ENCODE data around the gene ENDOG.
"Not testable (repeated sequence)": the region's sequence is repeated elsewhere in the genome, so short reads cannot be mapped to it uniquely, and the experiment has no call there.

Gene ENDOG

DNA sequence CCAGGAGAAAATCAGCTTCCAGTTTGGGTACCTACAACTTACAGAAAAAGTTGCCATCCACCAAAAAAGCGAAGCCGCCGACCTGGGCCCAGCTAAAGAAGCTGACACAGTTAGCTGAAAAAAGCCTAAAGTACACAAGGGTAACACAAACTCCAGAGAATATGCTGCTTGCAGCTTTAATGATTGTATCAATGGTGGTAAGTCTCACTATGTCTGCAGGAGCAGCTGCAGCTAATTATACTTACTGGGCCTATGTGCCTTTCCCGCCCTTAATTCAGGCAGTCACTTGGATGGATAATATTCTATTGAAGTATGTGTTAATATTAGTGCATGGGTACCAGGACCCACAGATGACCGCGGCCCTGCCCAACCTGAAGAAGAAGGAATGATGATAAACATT is 36.2 kb downstream of the ENDOG start:
- not testable (repeated sequence) for H3K9ac ChIP-seq (ENCODE audit: low read length); H3K4me3 ChIP-seq (ENCODE audit: low read length); H3K9me3 ChIP-seq (ENCODE audit: control insufficient read depth, low read depth, low read length); H3K27me3 ChIP-seq (ENCODE audit: control insufficient read depth, insufficient read depth, low read length); H3K27ac ChIP-seq (ENCODE audit: low read length); H3K4me1 ChIP-seq (ENCODE audit: control insufficient read depth, low read depth, low read length); H3K36me3 ChIP-seq (ENCODE audit: control insufficient read depth, low read depth, low read length)

DNA sequence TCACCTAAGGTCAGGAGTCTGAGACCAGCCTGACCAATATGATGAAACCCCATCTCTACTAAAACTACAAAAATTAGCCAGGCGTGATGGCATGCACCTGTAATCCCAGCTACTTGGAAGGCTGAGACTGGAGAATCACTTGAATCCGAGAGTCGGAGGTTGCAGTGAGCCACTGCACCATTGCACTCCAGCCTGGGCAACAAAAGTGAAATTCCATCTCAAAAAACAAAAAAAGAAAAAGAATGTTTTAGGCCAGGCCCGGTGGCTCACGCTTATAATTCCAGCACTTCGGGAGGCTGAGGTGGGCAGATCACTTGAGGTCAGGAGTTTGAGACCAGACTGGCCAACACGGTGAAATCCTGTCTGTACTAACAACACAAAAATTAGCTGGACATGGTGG is 40.2 kb downstream of the ENDOG start:
- not testable (repeated sequence) for H3K9me3 ChIP-seq (ENCODE audit: control insufficient read depth, low read depth, low read length); H3K36me3 ChIP-seq (ENCODE audit: control insufficient read depth, low read depth, low read length); H3K4me1 ChIP-seq (ENCODE audit: control insufficient read depth, low read depth, low read length); H3K9ac ChIP-seq (ENCODE audit: low read length); H3K27me3 ChIP-seq (ENCODE audit: control insufficient read depth, insufficient read depth, low read length); H3K27ac ChIP-seq (ENCODE audit: low read length); H3K4me3 ChIP-seq (ENCODE audit: low read length)

DNA sequence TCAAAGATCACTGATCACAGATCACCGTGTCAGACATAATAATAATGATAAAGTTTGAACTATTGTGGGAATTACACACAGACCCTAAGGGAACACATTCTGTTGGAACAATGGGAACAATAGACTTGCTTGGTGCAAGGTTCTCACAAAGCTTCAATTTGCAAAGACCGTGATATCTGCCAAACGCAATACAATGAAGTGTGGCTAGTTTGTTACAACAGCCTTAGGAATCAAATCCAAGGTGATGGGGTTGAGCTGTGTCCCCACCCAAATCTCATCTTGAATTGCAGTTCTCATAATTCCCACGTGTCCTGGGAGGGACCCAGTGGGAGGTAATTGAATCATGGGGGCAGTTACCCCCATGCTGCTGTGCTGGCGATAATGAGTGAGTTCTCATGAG is 42.6 kb downstream of the ENDOG start:
- Histone ChIP-seq H3K36me3 (ENCODE audit: control insufficient read depth, low read depth, low read length) (no peaks in the 10 kb centered on the region), H3K27ac (ENCODE audit: low read length) (no peak overlapping the region), H3K27me3 (ENCODE audit: control insufficient read depth, insufficient read depth, low read length) (no peaks in the 10 kb centered on the region), H3K4me3 (ENCODE audit: low read length) (no peak overlapping the region), H3K9ac (ENCODE audit: low read length) (no peak overlapping the region), H3K4me1 (ENCODE audit: control insufficient read depth, low read depth, low read length) (no peaks in the 10 kb centered on the region), H3K9me3 (ENCODE audit: control insufficient read depth, low read depth, low read length) (no peaks in the 10 kb centered on the region)

DNA sequence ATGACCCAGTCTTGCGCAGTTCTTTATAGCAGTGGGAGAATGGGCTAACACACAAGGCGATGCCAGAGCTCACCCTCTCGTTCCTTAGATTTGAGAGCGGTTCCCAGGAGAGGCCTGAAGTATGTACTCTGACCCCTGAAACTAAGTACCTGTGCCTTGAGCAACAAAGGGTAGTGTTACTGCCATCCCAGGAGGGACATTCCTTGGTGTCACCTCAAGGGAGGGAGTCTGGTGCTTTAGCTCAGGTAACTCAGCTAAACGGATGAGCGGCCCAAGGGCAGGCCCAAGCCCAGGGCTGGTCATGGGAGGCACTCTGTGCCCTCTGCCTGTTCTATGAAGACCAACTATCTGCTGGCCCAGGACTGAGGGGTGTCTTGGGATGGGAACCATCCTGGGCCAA is 43.2 kb downstream of the ENDOG start:
- H3K36me3 ChIP-seq (ENCODE audit: control insufficient read depth, low read depth, low read length) = no peaks in the 10 kb centered on the region
- no peaks in the 10 kb centered on the region for H3K4me1 ChIP-seq (ENCODE audit: control insufficient read depth, low read depth, low read length)
- H3K9ac ChIP-seq (ENCODE audit: low read length) = no peak overlapping the region
- no peaks in the 10 kb centered on the region for H3K9me3 ChIP-seq (ENCODE audit: control insufficient read depth, low read depth, low read length)
- no peaks in the 10 kb centered on the region for H3K27me3 ChIP-seq (ENCODE audit: control insufficient read depth, insufficient read depth, low read length)
- H3K4me3 ChIP-seq (ENCODE audit: low read length) = no peak overlapping the region
- no peak overlapping the region for H3K27ac ChIP-seq (ENCODE audit: low read length)

DNA sequence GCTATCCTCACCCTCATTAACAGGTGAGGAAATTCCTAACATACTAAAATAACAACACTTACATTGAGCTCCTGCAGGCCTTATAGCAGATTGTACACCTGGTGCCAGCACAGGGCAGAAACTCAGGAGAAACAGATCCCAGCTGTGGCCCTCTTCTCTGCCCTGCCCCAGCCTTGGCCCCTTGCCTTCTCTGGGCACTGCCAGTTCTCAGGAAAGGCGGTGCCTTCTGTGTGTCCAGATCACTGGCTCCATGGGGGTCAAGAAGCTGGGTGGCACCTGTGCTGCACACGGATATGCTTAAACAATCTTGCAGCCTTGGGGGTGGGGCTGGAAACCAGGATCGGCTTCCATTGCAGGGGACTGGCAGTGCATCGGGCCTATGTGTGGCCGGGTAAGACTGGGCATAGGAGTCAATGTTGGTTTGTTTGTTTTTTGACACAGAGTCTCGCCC is 44.1 kb downstream of the ENDOG start:
- no peaks in the 10 kb centered on the region for H3K36me3 ChIP-seq (ENCODE audit: control insufficient read depth, low read depth, low read length)
- H3K27me3 ChIP-seq (ENCODE audit: control insufficient read depth, insufficient read depth, low read length) = no peaks in the 10 kb centered on the region
- H3K4me3 ChIP-seq (ENCODE audit: low read length) = no peak overlapping the region
- no peaks in the 10 kb centered on the region for H3K4me1 ChIP-seq (ENCODE audit: control insufficient read depth, low read depth, low read length)
- H3K27ac ChIP-seq (ENCODE audit: low read length) = no peak overlapping the region
- no peaks in the 10 kb centered on the region for H3K9me3 ChIP-seq (ENCODE audit: control insufficient read depth, low read depth, low read length)
- H3K9ac ChIP-seq (ENCODE audit: low read length) = no peak overlapping the region

DNA sequence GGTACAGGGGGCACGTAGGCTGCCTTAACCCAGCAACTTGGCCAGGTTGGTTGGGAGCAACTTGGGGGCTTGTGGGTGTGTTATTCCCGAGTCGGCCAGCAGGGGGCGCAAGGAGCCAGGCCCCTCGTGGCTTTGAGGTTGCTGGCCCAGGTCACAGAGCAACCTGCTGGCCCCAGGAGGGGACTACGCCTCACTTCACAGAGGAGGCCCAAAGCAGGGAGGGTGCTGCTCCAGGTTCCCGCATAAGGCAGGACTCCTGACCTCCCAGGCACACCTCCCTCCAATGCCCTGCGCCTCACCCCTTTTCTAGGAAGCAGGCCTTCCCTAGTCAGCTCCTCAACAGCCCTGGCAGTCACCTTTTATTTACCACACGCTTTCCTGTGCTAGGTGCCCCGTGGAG is 45.3 kb downstream of the ENDOG start:
- Histone ChIP-seq H3K27me3 (ENCODE audit: control insufficient read depth, insufficient read depth, low read length) (no peaks in the 10 kb centered on the region), H3K9ac (ENCODE audit: low read length) (no peak overlapping the region), H3K9me3 (ENCODE audit: control insufficient read depth, low read depth, low read length) (no peaks in the 10 kb centered on the region), H3K36me3 (ENCODE audit: control insufficient read depth, low read depth, low read length) (no peaks in the 10 kb centered on the region), H3K27ac (ENCODE audit: low read length) (no peak overlapping the region), H3K4me3 (ENCODE audit: low read length) (no peak overlapping the region), H3K4me1 (ENCODE audit: control insufficient read depth, low read depth, low read length) (no peaks in the 10 kb centered on the region)

DNA sequence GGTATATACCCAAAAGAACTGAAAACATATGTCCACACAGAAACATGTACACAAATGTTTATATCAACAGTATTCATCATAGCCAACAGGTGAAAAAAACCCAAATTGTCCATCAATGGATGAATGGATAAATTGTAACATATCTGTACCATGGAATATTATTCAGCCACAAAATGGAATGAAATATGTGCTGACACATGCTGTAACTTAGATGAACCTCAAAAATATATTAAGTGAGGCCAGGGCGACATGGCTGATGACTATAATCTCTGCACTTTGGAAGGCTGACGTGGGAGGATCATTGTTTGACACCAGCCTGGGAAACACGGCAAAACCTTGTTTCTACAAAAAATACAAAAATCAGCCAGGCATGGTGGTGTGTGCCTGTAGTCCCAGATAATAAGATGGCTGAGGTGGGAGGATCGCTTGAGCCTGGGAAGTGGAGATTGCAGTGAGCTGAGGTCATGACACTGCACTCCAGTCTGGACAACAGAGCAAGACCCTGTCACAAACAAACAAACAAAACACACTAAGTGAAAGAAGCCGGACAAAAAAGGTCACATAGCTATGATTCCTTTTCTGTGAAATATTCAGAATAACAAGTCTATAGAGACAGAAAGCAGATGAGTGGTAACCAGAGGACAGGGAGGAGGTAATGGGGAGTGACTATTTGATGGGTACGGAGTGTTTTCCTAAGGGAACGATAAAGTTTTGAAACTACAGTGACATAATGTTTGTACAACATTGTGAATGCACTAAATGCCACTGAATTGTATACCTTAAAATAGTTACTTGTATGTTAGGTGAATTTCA is 52.0 kb downstream of the ENDOG start:
- Histone ChIP-seq H3K4me1 (ENCODE audit: control insufficient read depth, low read depth, low read length) (no peaks in the 10 kb centered on the region), H3K27me3 (ENCODE audit: control insufficient read depth, insufficient read depth, low read length) (no peaks in the 10 kb centered on the region), H3K4me3 (ENCODE audit: low read length) (no peak overlapping the region), H3K27ac (ENCODE audit: low read length) (no peak overlapping the region), H3K36me3 (ENCODE audit: control insufficient read depth, low read depth, low read length) (peaks cover 6% of the 10 kb centered on the region), H3K9ac (ENCODE audit: low read length) (no peak overlapping the region), H3K9me3 (ENCODE audit: control insufficient read depth, low read depth, low read length) (no peaks in the 10 kb centered on the region)

DNA sequence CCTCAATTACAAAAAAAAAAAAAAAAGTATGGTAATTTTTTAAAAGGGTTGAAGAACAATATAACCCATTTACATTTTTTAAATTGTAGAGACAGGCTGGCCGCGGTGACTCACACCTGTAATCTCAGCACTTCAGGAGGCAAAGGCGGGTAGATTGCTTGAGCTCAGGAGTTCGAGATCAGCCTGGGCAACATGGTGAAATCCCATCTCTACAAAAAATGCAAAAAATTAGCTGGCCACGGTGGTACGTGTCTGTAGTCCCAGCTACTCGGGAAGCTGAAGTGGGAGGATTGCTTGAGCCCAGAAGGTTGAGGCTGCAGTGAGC is 52.6 kb downstream of the ENDOG start:
- H3K9ac ChIP-seq (ENCODE audit: low read length); H3K4me3 ChIP-seq (ENCODE audit: low read length); H3K27me3 ChIP-seq (ENCODE audit: control insufficient read depth, insufficient read depth, low read length); H3K9me3 ChIP-seq (ENCODE audit: control insufficient read depth, low read depth, low read length); H3K36me3 ChIP-seq (ENCODE audit: control insufficient read depth, low read depth, low read length); H3K27ac ChIP-seq (ENCODE audit: low read length); H3K4me1 ChIP-seq (ENCODE audit: control insufficient read depth, low read depth, low read length): not testable (repeated sequence)

All from iPS-18a (cell line).